Activated CD4-positive, alpha-beta T cell treated with anti-CD3 and anti-CD28 coated beads, Interleukin-2, amount 10 ng/mL, durations not matched to agents 7 days and 5 days (primary cell): Measurements from ENCODE around the gene POTEF. TPM values are rescaled to one million over a fixed set of nuclear protein-coding genes. Genes with fewer than 3 reads are reported as not detected.
"Not testable (repeated sequence)": the region's sequence is repeated elsewhere in the genome, so short reads cannot be mapped to it uniquely, and the experiment has no call there.

Experiments used
- CTCF ChIA-PET: fragments of 350-600 bp; sonication (Branson Sonifier 250); formaldehyde crosslinking; loops from one replicate; lab custom pipeline; 2021; ENCODE audit warnings: antibody characterized with exemption; lab: Charles Lee
- POLR2A ChIA-PET: fragments of 350-600 bp; sonication (Branson Sonifier 250); formaldehyde crosslinking; loops from one replicate; lab custom pipeline; 2021; ENCODE audit warnings: antibody characterized with exemption; lab: Charles Lee
- DNase-seq: peaks from one replicate; pipeline ENCODE4 v3.0.0-alpha.2; 2020
- H3K27ac Mint-ChIP-seq: one replicate; pipeline ENCODE4 v1.8.0; 2021; ENCODE audit warnings: mild to moderate bottlenecking, moderate library complexity, mixed read lengths
- H3K27me3 Mint-ChIP-seq: one replicate; pipeline ENCODE4 v1.8.0; 2021; ENCODE audit warnings: mixed read lengths
- H3K36me3 Mint-ChIP-seq: one replicate; pipeline ENCODE4 v1.8.0; 2021; ENCODE audit warnings: low read depth, mixed read lengths
- H3K4me1 Mint-ChIP-seq: one replicate; pipeline ENCODE4 v1.8.0; 2021; ENCODE audit warnings: mixed read lengths
- H3K4me3 Mint-ChIP-seq: one replicate; pipeline ENCODE4 v1.8.0; 2021; ENCODE audit warnings: mild to moderate bottlenecking, moderate library complexity, mixed read lengths
- H3K9me3 Mint-ChIP-seq: one replicate; pipeline ENCODE4 v1.8.0; 2021; ENCODE audit warnings: mixed read lengths
- total RNA-seq, 2 experiments: library from RNA; stranded (reverse); gene quantifications; one replicate each; pipeline ENCODE4 v1.2.3, GENCODE V29; 2021

Gene POTEF
- total RNA-seq, 2 experiments from 2014 or later, result not detected

- H3K4me3 Mint-ChIP-seq, POLR2A ChIA-PET, H3K9me3 Mint-ChIP-seq, H3K27me3 Mint-ChIP-seq, H3K36me3 Mint-ChIP-seq, H3K4me1 Mint-ChIP-seq, DNase-seq: not testable (repeated sequence)
- CTCF ChIA-PET, result interaction anchor here (0.6 to 0.7 kb wide), 2 partner anchors 9 to 1404 kb away, joined by 3 to 4 read pairs; no protein-coding TSS in a partner anchor
- peak overlapping the region; percentile 46 for H3K27ac Mint-ChIP-seq
Measured at GRCh38 chr2:130157825-130158514, 28.9 kb upstream of the POTEF start.

GRCh38 chr2:130157354-130157753, 28.3 kb upstream of the POTEF start:
- H3K4me3 Mint-ChIP-seq, CTCF ChIA-PET, POLR2A ChIA-PET, H3K9me3 Mint-ChIP-seq, H3K27me3 Mint-ChIP-seq, H3K36me3 Mint-ChIP-seq, H3K27ac Mint-ChIP-seq, DNase-seq, H3K4me1 Mint-ChIP-seq: not testable (repeated sequence)

- H3K36me3 Mint-ChIP-seq, result peaks cover 6% of the 10 kb centered on the region
- peaks cover 7% of the 10 kb centered on the region for H3K4me1 Mint-ChIP-seq
- DNase-seq, result no peak
- H3K9me3 Mint-ChIP-seq, result no peaks in the 10 kb centered on the region
- H3K27ac Mint-ChIP-seq, result no peak overlapping the region
- H3K4me3 Mint-ChIP-seq, result no peak overlapping the region
- ChIA-PET CTCF (interaction anchor here (0.6 to 1.2 kb wide), 3 partner anchors 14 to 1490 kb away, joined by 3 to 4 read pairs (median 4); no protein-coding TSS in a partner anchor), POLR2A (no interaction called here)
- H3K27me3 Mint-ChIP-seq, result no peaks in the 10 kb centered on the region
Measured at GRCh38 chr2:130156624-130157004, 27.6 kb upstream of the POTEF start.

GRCh38 chr2:130155956-130156623, 27.1 kb upstream of the POTEF start:
- H3K27me3 Mint-ChIP-seq, H3K9me3 Mint-ChIP-seq, H3K4me1 Mint-ChIP-seq, H3K4me3 Mint-ChIP-seq, H3K36me3 Mint-ChIP-seq, POLR2A ChIA-PET, H3K27ac Mint-ChIP-seq: not testable (repeated sequence)
- DNase-seq, result peak; percentile 25
- CTCF ChIA-PET, result interaction anchor here (0.6 to 1.2 kb wide), 3 partner anchors 14 to 1491 kb away, joined by 3 to 4 read pairs (median 4); no protein-coding TSS in a partner anchor

GRCh38 chr2:130154773-130155765, 26.0 kb upstream of the POTEF start:
- H3K36me3 Mint-ChIP-seq, result peaks cover 8% of the 10 kb centered on the region
- POLR2A ChIA-PET, result no interaction called here
- no peak overlapping the region for H3K4me3 Mint-ChIP-seq
- H3K27ac Mint-ChIP-seq, result no peak overlapping the region
- H3K27me3 Mint-ChIP-seq, result no peaks in the 10 kb centered on the region
- DNase-seq, result no peak
- H3K9me3 Mint-ChIP-seq, result no peaks in the 10 kb centered on the region
- CTCF ChIA-PET, result interaction anchor here (1.1 to 1.2 kb wide), 2 partner anchors 15 to 18 kb away, joined by 3 to 4 read pairs; no protein-coding TSS in a partner anchor
- peaks cover 7% of the 10 kb centered on the region for H3K4me1 Mint-ChIP-seq

GRCh38 chr2:130154423-130154770, 25.4 kb upstream of the POTEF start:
- H3K4me1 Mint-ChIP-seq, H3K27me3 Mint-ChIP-seq, H3K9me3 Mint-ChIP-seq, H3K36me3 Mint-ChIP-seq, POLR2A ChIA-PET, CTCF ChIA-PET, H3K27ac Mint-ChIP-seq, DNase-seq, H3K4me3 Mint-ChIP-seq: not testable (repeated sequence)

GRCh38 chr2:130153721-130154422, 24.9 kb upstream of the POTEF start:
- H3K9me3 Mint-ChIP-seq, H3K4me1 Mint-ChIP-seq, H3K27me3 Mint-ChIP-seq, DNase-seq, H3K4me3 Mint-ChIP-seq, POLR2A ChIA-PET, H3K36me3 Mint-ChIP-seq, H3K27ac Mint-ChIP-seq: not testable (repeated sequence)
- CTCF ChIA-PET, result interaction anchor here (0.6 to 0.8 kb wide), 2 partner anchors 31 to 182 kb away, joined by 3 read pairs; no protein-coding TSS in a partner anchor

- Mint-ChIP-seq H3K9me3 (no peaks in the 10 kb centered on the region), H3K4me3 (no peak overlapping the region), H3K4me1 (peaks cover 5% of the 10 kb centered on the region), H3K27ac (no peak overlapping the region), H3K36me3 (peaks cover 8% of the 10 kb centered on the region), H3K27me3 (no peaks in the 10 kb centered on the region)
- POLR2A ChIA-PET, result no interaction called here
- DNase-seq, result no peak
- CTCF ChIA-PET, result interaction anchor here (0.6 to 0.8 kb wide), 2 partner anchors 32 to 183 kb away, joined by 3 read pairs; no protein-coding TSS in a partner anchor
Measured at GRCh38 chr2:130152816-130153595, 24.0 kb upstream of the POTEF start.

- DNase-seq, H3K4me1 Mint-ChIP-seq, H3K4me3 Mint-ChIP-seq, H3K36me3 Mint-ChIP-seq, H3K9me3 Mint-ChIP-seq, H3K27me3 Mint-ChIP-seq, H3K27ac Mint-ChIP-seq, CTCF ChIA-PET, POLR2A ChIA-PET: not testable (repeated sequence)
Measured at GRCh38 chr2:130152136-130152815, 23.3 kb upstream of the POTEF start.

GRCh38 chr2:130151145-130151512, 22.1 kb upstream of the POTEF start:
- POLR2A ChIA-PET, CTCF ChIA-PET, DNase-seq, H3K4me3 Mint-ChIP-seq, H3K27me3 Mint-ChIP-seq, H3K36me3 Mint-ChIP-seq, H3K9me3 Mint-ChIP-seq, H3K27ac Mint-ChIP-seq, H3K4me1 Mint-ChIP-seq: not testable (repeated sequence)
